Colonic mucosa (tissue), 4 donors: ENCODE measurements around the gene CACHD1. TPM values are rescaled to one million over a fixed set of nuclear protein-coding genes. Genes with fewer than 3 reads are reported as not detected.

Source experiments
- DNase-seq: peaks from one replicate; pipeline ENCODE4 v3.0.0-alpha.2; 2020
- H3K27ac ChIP-seq: fragments of 200-600 bp; one replicate; pipeline ENCODE4 v1.8.0; 2021
- H3K27me3 ChIP-seq: fragments of 200-600 bp; one replicate; pipeline ENCODE4 v1.8.0; 2021
- H3K36me3 ChIP-seq: fragments of 200-600 bp; one replicate; pipeline ENCODE4 v1.8.0; 2021
- H3K4me1 ChIP-seq: fragments of 200-600 bp; one replicate; pipeline ENCODE4 v1.8.0; 2021; ENCODE audit warnings: mild to moderate bottlenecking
- H3K4me3 ChIP-seq: fragments of 200-600 bp; one replicate; pipeline ENCODE4 v1.8.0; 2021
- H3K9ac ChIP-seq, 2 donors: one replicate each; pipeline ENCODE4 v1.7.0; 2013; ENCODE audit warnings: control low read depth in 2 of 2, low read depth in 2 of 2, low read length in 2 of 2
- H3K9me3 ChIP-seq: fragments of 200-600 bp; one replicate; pipeline ENCODE4 v1.8.0; 2021
- intact Hi-C: fragments of 100-400 bp; cut with DNase I; formaldehyde crosslinking; loops from one replicate; pipeline ENCODE4 v1.14.1; 2022
- total RNA-seq, 2 donors: library from RNA; stranded (reverse); fragmentation: NEBNext Ultra II Directional in 1 of 2; extraction: Animal tissue kit (Norgen Biotek cat#: 25700) in 1 of 2; gene quantifications; one replicate each; pipeline ENCODE4 v1.2.1, GENCODE V29; 2021
- TF ChIP-seq, protein P1 (sequence below): fragments of 200-600 bp; IDR thresholded peaks from one replicate; pipeline ENCODE4 v1.8.0; 2022; ENCODE audit warnings: antibody characterized with exemption, mild to moderate bottlenecking
- donor health status: healthy.
- donor health status: DM: no; HTN: no; CAD: no.
- donor health status: DM: no; HTN: no; CAD: no.

CACHD1 gene
- total RNA-seq, 2 donors from 2014 or later: 1.5 to 2.0 TPM

- H3K27me3 ChIP-seq: no peaks in the 10 kb centered on the region
- no peak overlapping the region for H3K27ac ChIP-seq
- H3K4me1 ChIP-seq: peaks cover 11% of the 10 kb centered on the region
Measured at GRCh38 chr1:64482720-64483119, 12.8 kb downstream of the CACHD1 start.

GRCh38 chr1:64483731-64484414 is 13.9 kb downstream of the CACHD1 start:
- Histone ChIP-seq H3K9me3 (no peaks in the 10 kb centered on the region), H3K4me3 (no peak overlapping the region), H3K36me3 (no peaks in the 10 kb centered on the region), H3K27ac (no peak overlapping the region), H3K9ac (no peak overlapping the region), H3K4me1 (peaks cover 11% of the 10 kb centered on the region), H3K27me3 (no peaks in the 10 kb centered on the region)
- DNase-seq: no peak
- TF ChIP-seq, protein P1, sequence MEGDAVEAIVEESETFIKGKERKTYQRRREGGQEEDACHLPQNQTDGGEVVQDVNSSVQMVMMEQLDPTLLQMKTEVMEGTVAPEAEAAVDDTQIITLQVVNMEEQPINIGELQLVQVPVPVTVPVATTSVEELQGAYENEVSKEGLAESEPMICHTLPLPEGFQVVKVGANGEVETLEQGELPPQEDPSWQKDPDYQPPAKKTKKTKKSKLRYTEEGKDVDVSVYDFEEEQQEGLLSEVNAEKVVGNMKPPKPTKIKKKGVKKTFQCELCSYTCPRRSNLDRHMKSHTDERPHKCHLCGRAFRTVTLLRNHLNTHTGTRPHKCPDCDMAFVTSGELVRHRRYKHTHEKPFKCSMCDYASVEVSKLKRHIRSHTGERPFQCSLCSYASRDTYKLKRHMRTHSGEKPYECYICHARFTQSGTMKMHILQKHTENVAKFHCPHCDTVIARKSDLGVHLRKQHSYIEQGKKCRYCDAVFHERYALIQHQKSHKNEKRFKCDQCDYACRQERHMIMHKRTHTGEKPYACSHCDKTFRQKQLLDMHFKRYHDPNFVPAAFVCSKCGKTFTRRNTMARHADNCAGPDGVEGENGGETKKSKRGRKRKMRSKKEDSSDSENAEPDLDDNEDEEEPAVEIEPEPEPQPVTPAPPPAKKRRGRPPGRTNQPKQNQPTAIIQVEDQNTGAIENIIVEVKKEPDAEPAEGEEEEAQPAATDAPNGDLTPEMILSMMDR: no peak
- intact Hi-C loops: no loop called here

More at GRCh38 chr1:64482720-64483119, 12.8 kb downstream of the CACHD1 start:
- Histone ChIP-seq H3K9me3 (no peaks in the 10 kb centered on the region), H3K9ac (no peak overlapping the region), H3K36me3 (no peaks in the 10 kb centered on the region), H3K4me3 (no peak overlapping the region)
- intact Hi-C loops: no loop called here
- TF ChIP-seq, protein P1: no peak
- DNase-seq: no peak

DNA sequence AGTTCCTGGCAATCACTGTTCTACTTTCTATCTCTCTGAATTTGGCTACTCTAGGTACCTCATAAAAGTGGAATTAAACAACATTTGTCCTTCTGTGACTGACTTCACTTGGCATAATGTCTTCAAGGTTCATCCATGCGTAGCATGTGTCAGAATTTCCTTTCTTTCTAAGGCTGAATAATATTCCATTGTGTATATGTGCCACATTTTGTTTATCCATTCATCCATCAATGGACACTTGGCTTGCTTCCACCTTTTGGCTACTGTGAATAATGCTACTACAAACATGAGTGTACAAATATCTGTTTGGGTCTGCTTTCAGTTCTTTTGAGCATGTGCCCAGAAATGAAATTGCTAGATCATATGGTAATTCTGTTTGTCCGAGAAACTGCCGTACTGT is 14.7 kb downstream of the CACHD1 start:
- Histone ChIP-seq H3K4me1 (peaks cover 11% of the 10 kb centered on the region), H3K4me3 (no peak overlapping the region), H3K9me3 (no peaks in the 10 kb centered on the region), H3K9ac (no peak overlapping the region), H3K36me3 (no peaks in the 10 kb centered on the region), H3K27ac (no peak overlapping the region), H3K27me3 (no peaks in the 10 kb centered on the region)
- intact Hi-C loops: no loop called here
- TF ChIP-seq, protein P1: no peak
- no peak for DNase-seq

DNA sequence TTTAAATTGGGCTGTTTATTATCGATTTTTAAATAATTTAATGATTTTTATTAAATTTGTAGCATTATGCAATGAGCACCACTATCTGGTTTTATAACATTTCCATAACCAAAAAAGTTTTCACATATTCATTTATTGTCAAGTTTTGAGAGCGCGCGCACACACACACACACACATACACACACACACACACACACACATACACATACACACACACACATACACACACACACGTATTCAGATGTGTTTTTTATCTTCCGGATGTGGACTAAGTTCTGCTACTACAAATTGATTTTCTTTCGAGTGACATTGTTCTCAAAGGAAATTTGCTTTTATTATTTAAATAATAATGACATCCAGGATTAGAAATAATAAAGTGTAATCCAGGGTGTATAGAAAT is 16.3 kb downstream of the CACHD1 start:
- H3K36me3 ChIP-seq: no peaks in the 10 kb centered on the region
- intact Hi-C loops: no loop called here
- DNase-seq: no peak
- H3K4me3 ChIP-seq: no peak overlapping the region
- H3K27me3 ChIP-seq: no peaks in the 10 kb centered on the region
- H3K27ac ChIP-seq: no peak overlapping the region
- H3K4me1 ChIP-seq: peaks cover 10% of the 10 kb centered on the region
- no peak overlapping the region for H3K9ac ChIP-seq
- no peaks in the 10 kb centered on the region for H3K9me3 ChIP-seq
- TF ChIP-seq, protein P1: no peak

- intact Hi-C loops: no loop called here
- no peaks in the 10 kb centered on the region for H3K27me3 ChIP-seq
Measured at GRCh38 chr1:64487061-64487460, 17.1 kb downstream of the CACHD1 start.

More at GRCh38 chr1:64487061-64487460, 17.1 kb downstream of the CACHD1 start:
- no peak for DNase-seq
- Histone ChIP-seq H3K9me3 (no peaks in the 10 kb centered on the region), H3K9ac (no peak overlapping the region), H3K27ac (no peak overlapping the region), H3K4me3 (no peak overlapping the region), H3K4me1 (peaks cover 7% of the 10 kb centered on the region), H3K36me3 (no peaks in the 10 kb centered on the region)
- TF ChIP-seq, protein P1: no peak
